ENCODE data around the gene RFC2. TPM values are rescaled to one million over a fixed set of nuclear protein-coding genes. Genes with fewer than 3 reads are reported as not detected.

Gene RFC2
- total and polyA plus RNA-seq, 2 experiments from 2014 or later, result 14.6 to 69.2 TPM

DNA sequence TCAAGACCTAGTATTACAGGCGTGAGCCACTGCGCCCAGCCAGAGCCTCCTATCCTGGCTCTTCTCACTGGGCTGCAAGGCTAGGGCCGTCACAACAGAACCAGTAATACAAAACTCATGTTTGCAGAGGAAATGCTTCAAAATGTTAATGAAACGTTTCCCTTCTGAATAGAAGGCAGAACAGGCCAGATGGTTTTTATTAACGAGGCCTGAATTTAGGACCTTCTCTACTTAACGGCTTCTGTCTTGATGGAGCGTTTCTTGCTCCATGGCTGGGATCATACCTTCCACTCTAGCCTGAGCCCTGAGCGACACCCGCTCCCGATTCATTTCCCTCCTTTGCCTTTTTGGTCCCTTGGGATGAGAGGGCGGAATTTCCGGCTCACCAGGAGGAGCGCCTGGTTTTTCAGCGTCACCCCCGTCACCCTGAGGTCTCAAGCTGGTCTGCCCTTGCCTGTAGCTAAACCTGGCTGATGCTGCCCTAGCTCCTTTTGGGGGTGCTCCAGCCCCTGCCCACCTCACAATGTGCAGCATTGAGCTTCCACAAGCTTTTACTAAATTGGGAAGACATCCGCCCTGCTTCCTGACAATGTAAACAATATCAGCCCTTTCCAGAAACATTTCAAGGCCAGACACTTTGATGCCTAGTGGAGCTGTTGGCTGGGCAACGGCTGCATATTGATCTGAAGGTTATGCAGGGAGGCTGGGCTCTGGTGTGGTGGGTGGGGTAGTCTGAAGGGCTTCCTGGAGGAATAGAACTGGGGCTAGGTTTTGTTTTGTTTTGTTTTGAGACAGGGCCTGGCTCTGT, 40.2 kb upstream of the RFC2 start:
- H3K36me3 ChIP-seq, result no peaks in the 10 kb centered on the region
- H3K4me3 ChIP-seq, result no peak overlapping the region
- H3K27me3 ChIP-seq, result peaks cover 16% of the 10 kb centered on the region
- H3K27ac ChIP-seq, result no peak overlapping the region
- DNase-seq (ENCODE audit: low read depth in 1 of 2, low spot score in 1 of 2), result peak in 1 of 2 donors; percentile 67
- peaks cover 3% of the 10 kb centered on the region for H3K4me1 ChIP-seq (ENCODE audit: low read depth)
- H3K9me3 ChIP-seq (ENCODE audit: low read depth), result no peaks in the 10 kb centered on the region
- TF ChIP-seq CTCF (IDR thresholded peaks at IDR 0.05; ENCODE audit: low read depth, low read length), result no peak

- H3K27ac ChIP-seq, result no peak overlapping the region
- H3K9me3 ChIP-seq (ENCODE audit: low read depth), result no peaks in the 10 kb centered on the region
Observed at GRCh38 chr7:74293577-74293908, 39.3 kb upstream of the RFC2 start.

GRCh38 chr7:74292757-74293576, 38.8 kb upstream of the RFC2 start:
- Histone ChIP-seq H3K4me3 (no peak overlapping the region), H3K9me3 (ENCODE audit: low read depth) (no peaks in the 10 kb centered on the region), H3K27me3 (peaks cover 16% of the 10 kb centered on the region), H3K27ac (no peak overlapping the region), H3K4me1 (ENCODE audit: low read depth) (peaks cover 3% of the 10 kb centered on the region), H3K36me3 (no peaks in the 10 kb centered on the region)
- no peak for TF ChIP-seq CTCF (IDR thresholded peaks at IDR 0.05; ENCODE audit: low read depth, low read length)
- DNase-seq (ENCODE audit: low read depth in 1 of 2, low spot score in 1 of 2), result no peak

More at GRCh38 chr7:74293577-74293908, 39.3 kb upstream of the RFC2 start:
- peaks cover 3% of the 10 kb centered on the region for H3K4me1 ChIP-seq (ENCODE audit: low read depth)
- H3K36me3 ChIP-seq, result no peaks in the 10 kb centered on the region
- no peak for TF ChIP-seq CTCF (IDR thresholded peaks at IDR 0.05; ENCODE audit: low read depth, low read length)
- no peak for DNase-seq (ENCODE audit: low read depth in 1 of 2, low spot score in 1 of 2)
- H3K4me3 ChIP-seq, result no peak overlapping the region
- peaks cover 16% of the 10 kb centered on the region for H3K27me3 ChIP-seq

DNA sequence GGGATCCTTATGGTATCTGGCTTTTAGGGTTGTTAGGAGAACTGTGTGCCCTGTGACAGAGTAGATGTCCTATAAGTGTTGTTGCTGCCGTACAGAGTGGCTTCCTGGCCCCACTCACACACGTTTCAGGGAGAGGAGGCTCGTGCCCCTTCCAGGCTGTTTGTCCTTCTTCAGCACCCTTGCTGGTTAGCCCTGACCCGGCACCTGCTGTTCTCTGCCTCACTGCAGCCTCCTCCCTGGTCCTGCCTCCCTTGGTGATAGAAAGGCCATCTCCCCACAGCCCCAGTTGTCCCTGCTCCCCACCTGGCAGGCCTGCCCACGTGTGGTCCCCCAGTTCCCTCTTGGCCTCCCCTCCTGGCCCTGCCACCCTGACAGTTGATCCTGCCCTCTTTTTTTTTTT, 37.3 kb upstream of the RFC2 start:
- H3K27ac ChIP-seq, result no peak overlapping the region
- DNase-seq (ENCODE audit: low read depth in 1 of 2, low spot score in 1 of 2), result no peak
- no peaks in the 10 kb centered on the region for H3K9me3 ChIP-seq (ENCODE audit: low read depth)
- no peaks in the 10 kb centered on the region for H3K36me3 ChIP-seq
- H3K4me3 ChIP-seq, result no peak overlapping the region
- H3K27me3 ChIP-seq, result peaks cover 16% of the 10 kb centered on the region
- peaks cover 3% of the 10 kb centered on the region for H3K4me1 ChIP-seq (ENCODE audit: low read depth)
- TF ChIP-seq CTCF (IDR thresholded peaks at IDR 0.05; ENCODE audit: low read depth, low read length), result no peak

- H3K4me3 ChIP-seq, result no peak overlapping the region
- peaks cover 16% of the 10 kb centered on the region for H3K27me3 ChIP-seq
- no peak for DNase-seq (ENCODE audit: low read depth in 1 of 2, low spot score in 1 of 2)
- TF ChIP-seq CTCF (IDR thresholded peaks at IDR 0.05; ENCODE audit: low read depth, low read length), result no peak
- H3K36me3 ChIP-seq, result no peaks in the 10 kb centered on the region
- peaks cover 3% of the 10 kb centered on the region for H3K4me1 ChIP-seq (ENCODE audit: low read depth)
- H3K9me3 ChIP-seq (ENCODE audit: low read depth), result no peaks in the 10 kb centered on the region
- no peak overlapping the region for H3K27ac ChIP-seq
Observed at GRCh38 chr7:74290981-74291441, 36.8 kb upstream of the RFC2 start.
